Measurements from ENCODE around the gene ZMAT3. TPM values are rescaled to one million over a fixed set of nuclear protein-coding genes. Genes with fewer than 3 reads are reported as not detected.

ZMAT3 gene
- polyA plus RNA-seq, 1 experiment = 41.4 TPM

DNA sequence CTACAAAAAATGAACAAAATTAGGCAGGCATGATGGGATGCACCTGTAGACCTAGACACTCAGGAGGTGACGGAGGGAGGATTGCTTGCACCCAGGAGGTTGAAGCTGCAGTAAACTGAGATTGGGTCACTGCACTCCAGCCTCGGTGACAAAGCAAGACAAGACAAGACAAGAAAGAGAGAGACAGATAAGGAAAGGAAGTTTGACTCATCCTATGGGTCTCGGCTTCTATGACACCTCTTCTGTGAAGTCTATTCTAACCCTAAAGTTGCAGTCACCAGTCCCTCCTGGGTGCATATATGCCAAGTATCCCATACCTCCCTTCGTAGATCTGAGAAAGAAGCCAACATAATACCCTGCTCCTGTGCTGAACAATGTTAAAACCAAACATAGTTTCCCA is 7.9 kb upstream of the ZMAT3 start:
- TF ChIP-seq, protein P1, sequence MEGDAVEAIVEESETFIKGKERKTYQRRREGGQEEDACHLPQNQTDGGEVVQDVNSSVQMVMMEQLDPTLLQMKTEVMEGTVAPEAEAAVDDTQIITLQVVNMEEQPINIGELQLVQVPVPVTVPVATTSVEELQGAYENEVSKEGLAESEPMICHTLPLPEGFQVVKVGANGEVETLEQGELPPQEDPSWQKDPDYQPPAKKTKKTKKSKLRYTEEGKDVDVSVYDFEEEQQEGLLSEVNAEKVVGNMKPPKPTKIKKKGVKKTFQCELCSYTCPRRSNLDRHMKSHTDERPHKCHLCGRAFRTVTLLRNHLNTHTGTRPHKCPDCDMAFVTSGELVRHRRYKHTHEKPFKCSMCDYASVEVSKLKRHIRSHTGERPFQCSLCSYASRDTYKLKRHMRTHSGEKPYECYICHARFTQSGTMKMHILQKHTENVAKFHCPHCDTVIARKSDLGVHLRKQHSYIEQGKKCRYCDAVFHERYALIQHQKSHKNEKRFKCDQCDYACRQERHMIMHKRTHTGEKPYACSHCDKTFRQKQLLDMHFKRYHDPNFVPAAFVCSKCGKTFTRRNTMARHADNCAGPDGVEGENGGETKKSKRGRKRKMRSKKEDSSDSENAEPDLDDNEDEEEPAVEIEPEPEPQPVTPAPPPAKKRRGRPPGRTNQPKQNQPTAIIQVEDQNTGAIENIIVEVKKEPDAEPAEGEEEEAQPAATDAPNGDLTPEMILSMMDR (IDR thresholded peaks at IDR 0.05; ENCODE audit: insufficient read depth, low read depth, low read length) = no peak
- POLR2A ChIA-PET = no interaction called here
- no peaks in the 10 kb centered on the region for H3K36me3 ChIP-seq (ENCODE audit: control insufficient read depth, insufficient read depth, low read length)

DNA sequence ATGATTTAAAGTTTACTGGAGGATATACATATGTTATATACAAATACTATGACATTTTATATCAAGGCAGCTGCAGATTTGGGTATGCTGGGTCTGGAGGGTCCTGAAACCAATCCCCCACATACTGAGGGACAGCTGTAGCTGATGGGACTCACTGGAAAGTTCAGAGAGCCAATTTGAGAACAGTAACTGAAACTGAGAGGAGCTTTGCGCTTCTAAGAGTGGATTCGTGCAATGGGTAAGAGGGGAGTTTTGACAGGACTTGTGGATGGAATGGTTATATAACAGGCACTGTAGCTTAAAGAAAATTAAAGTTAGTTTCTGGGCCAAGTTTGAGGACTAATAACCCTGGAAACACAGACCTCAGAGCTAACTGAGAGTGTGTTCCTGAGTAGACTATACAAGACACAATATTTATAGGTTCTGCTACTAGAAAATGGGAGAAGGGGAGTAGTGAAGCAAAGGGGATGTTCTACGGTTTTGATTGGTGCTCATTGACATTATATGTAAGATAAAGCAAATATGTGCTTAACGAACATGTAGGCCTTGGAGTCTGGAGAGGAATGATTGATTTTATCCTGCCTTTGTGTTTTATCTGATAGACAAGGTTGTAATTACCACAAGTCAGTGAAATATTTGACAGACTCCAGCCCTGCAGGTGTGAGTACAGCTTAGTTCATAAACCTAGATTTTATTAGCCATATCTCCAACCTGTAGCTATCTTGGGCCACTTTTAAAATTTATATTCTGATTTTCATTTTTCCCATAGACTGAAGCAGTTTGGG is 4.8 kb upstream of the ZMAT3 start:
- H3K27me3 ChIP-seq (ENCODE audit: control insufficient read depth, insufficient read depth, low read length) = no peaks in the 10 kb centered on the region
- H3K4me3 ChIP-seq (ENCODE audit: low read depth, low read length) = no peak overlapping the region
- ChIA-PET POLR2A (no interaction called here), CTCF (interaction anchor here (0.8 to 1.7 kb wide), 3 partner anchors 12 to 22 kb away, joined by 3 to 5 read pairs (median 3); no protein-coding TSS in a partner anchor)
- TF ChIP-seq, protein P1 (IDR thresholded peaks at IDR 0.05; ENCODE audit: insufficient read depth, low read depth, low read length) = no peak
- DNase-seq (ENCODE audit: low read depth) = no peak
- no peaks in the 10 kb centered on the region for H3K36me3 ChIP-seq (ENCODE audit: control insufficient read depth, insufficient read depth, low read length)

More for the DNA sequence above, 7.9 kb upstream of the ZMAT3 start:
- H3K4me3 ChIP-seq (ENCODE audit: low read depth, low read length) = no peak overlapping the region
- no peaks in the 10 kb centered on the region for H3K27me3 ChIP-seq (ENCODE audit: control insufficient read depth, insufficient read depth, low read length)
- CTCF ChIA-PET = no interaction called here
- no peak for DNase-seq (ENCODE audit: low read depth)

DNA sequence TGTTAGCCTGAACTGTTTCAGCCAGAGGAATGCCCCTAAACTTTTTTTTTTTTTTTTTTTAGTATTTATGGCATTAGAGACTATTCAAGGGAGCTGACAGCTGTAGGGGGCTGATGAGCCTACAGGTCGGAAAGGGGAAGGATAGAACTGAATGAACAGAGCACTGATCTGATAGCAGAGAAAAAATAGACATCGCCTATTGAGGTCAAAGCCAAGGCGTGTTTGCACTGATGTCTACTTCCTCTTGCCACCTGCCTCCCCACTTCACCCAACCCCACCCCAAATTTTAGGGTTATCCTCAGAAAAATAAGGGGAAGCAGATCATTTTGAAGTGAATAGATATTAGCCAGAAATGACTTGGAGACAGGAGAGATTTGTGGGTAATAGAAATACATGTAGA is 3.0 kb upstream of the ZMAT3 start:
- H3K27me3 ChIP-seq (ENCODE audit: control insufficient read depth, insufficient read depth, low read length) = no peaks in the 10 kb centered on the region
- TF ChIP-seq, protein P1 (IDR thresholded peaks at IDR 0.05; ENCODE audit: insufficient read depth, low read depth, low read length) = no peak
- DNase-seq (ENCODE audit: low read depth) = no peak
- no peak overlapping the region for H3K4me3 ChIP-seq (ENCODE audit: low read depth, low read length)
- POLR2A ChIA-PET = no interaction called here
- CTCF ChIA-PET = interaction anchor here (1.7 kb wide), 1 partner anchor 11 kb away, joined by 5 read pairs; no protein-coding TSS in a partner anchor
- H3K36me3 ChIP-seq (ENCODE audit: control insufficient read depth, insufficient read depth, low read length) = no peaks in the 10 kb centered on the region

DNA sequence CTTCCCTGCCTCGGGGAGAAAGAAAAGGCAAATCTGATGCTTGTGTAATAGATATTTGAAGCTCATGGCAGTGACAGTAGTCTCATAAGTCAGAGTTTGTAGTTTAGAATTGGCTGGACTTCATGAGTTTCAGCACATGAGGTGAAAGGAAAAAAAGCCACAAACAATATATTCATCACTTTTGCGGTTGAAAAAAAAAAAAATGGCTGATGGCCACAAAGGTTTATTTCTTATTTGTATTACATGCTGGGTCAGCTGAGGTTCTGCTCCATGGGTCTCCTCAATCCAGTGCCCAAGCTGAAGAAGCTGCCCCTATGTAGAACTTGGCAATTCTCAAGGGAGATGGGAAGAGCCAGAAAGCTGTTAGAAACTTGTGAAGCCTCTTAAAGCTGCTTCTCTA is 2.2 kb upstream of the ZMAT3 start:
- H3K4me3 ChIP-seq (ENCODE audit: low read depth, low read length) = no peak overlapping the region
- ChIA-PET POLR2A (no interaction called here), CTCF (interaction anchor here (0.7 kb wide), 1 partner anchor 18 kb away, joined by 3 read pairs; no protein-coding TSS in a partner anchor)
- no peak for DNase-seq (ENCODE audit: low read depth)
- no peaks in the 10 kb centered on the region for H3K36me3 ChIP-seq (ENCODE audit: control insufficient read depth, insufficient read depth, low read length)
- H3K27me3 ChIP-seq (ENCODE audit: control insufficient read depth, insufficient read depth, low read length) = no peaks in the 10 kb centered on the region
- TF ChIP-seq, protein P1 (IDR thresholded peaks at IDR 0.05; ENCODE audit: insufficient read depth, low read depth, low read length) = no peak

DNA sequence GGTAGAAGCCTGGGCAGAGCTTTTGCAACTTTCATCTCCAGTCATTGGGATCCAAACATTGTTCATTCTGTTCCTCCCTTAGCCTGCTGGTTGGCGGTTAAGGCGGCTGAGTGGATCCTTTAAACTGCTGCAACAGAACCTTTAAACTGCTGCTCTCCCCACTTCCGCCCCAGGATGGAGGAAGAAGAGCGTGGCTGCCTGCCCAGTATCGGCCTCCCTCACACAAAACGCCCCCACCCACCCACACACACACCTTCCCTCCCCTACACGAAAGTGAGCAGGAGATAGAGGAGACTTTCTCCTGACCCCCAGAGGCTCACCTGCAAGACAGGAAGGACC is 460 bp upstream of the ZMAT3 start:
- Histone ChIP-seq H3K36me3 (ENCODE audit: control insufficient read depth, insufficient read depth, low read length) (peaks cover 1% of the 10 kb centered on the region; the same call in 1 of the 2 replicates), H3K27me3 (ENCODE audit: control insufficient read depth, insufficient read depth, low read length) (no peaks in the 10 kb centered on the region), H3K4me3 (ENCODE audit: low read depth, low read length) (peak overlapping the region; percentile 55)
- TF ChIP-seq, protein P1 (IDR thresholded peaks at IDR 0.05; ENCODE audit: insufficient read depth, low read depth, low read length) = no peak
- CTCF ChIA-PET = interaction anchor here (1.3 to 2.7 kb wide), 4 partner anchors 9 to 250 kb away, joined by 3 to 13 read pairs (median 6); no protein-coding TSS in a partner anchor
- POLR2A ChIA-PET = no interaction called here
- no peak for DNase-seq (ENCODE audit: low read depth)
